WERI-Rb-1 (cell line): Measurements from ENCODE around the gene IMMP2L.

ENCODE experiments used
- DNase-seq: peaks from one replicate; pipeline ENCODE4 v3.0.0-alpha.2; 2020
- H3K27ac ChIP-seq: fragments of 250-450 bp; sonication (Bioruptor Pico); 2 replicates; pipeline ENCODE4 v1.5.1; 2020; ENCODE audit warnings: mild to moderate bottlenecking, moderate library complexity
- H3K27me3 ChIP-seq: fragments of 250-450 bp; sonication (Bioruptor Pico); 2 replicates; pipeline ENCODE4 v1.5.1; 2021; ENCODE audit warnings: mild to moderate bottlenecking, low read depth, moderate library complexity; ENCODE audit not compliant: insufficient read depth, severe bottlenecking
- H3K36me3 ChIP-seq: fragments of 250-450 bp; sonication (Bioruptor Pico); 2 replicates; pipeline ENCODE4 v1.5.1; 2020; ENCODE audit warnings: mild to moderate bottlenecking, moderate library complexity
- H3K4me3 ChIP-seq: 2 replicates; pipeline ENCODE4 v1.5.1; 2011; ENCODE audit warnings: low read depth, mild to moderate bottlenecking, control low read depth, low read length
- H3K9me3 ChIP-seq: fragments of 250-450 bp; sonication (Bioruptor Pico); 2 replicates; pipeline ENCODE4 v1.5.1; 2021; ENCODE audit warnings: mild to moderate bottlenecking, moderate library complexity; ENCODE audit not compliant: severe bottlenecking
- CTCF ChIP-seq: IDR thresholded peaks from 2 replicates; pipeline ENCODE4 v1.5.1; 2011; ENCODE audit warnings: low read depth, mild to moderate bottlenecking, control low read depth, inconsistent platforms, low read length

IMMP2L gene

GRCh38 chr7:111357691-111358090, 204.6 kb downstream of the IMMP2L start:
- Histone ChIP-seq H3K36me3 (no peaks in the 10 kb centered on the region), H3K27ac (no peak overlapping the region), H3K9me3 (no peaks in the 10 kb centered on the region), H3K4me3 (no peak overlapping the region), H3K27me3 (no peaks in the 10 kb centered on the region)
- no peak for DNase-seq
- TF ChIP-seq CTCF: no peak

DNA sequence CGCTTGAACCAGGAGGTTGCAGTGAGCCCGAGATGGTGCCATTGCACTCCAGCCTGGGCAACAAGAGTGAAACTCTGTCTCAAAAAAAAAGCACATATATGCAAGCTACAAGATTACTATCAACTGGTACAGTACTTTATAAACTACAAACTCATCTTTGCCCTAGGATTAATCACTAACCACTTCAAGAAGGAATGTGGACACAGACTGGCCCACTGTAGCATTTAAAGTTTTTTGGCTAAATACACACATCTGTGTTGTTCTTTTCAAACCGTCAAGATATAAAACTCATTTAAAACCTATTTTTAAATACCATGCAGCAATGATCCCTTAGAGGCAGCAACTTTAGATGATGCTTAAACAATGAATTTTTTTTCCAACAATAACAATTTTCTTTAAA, 205.4 kb downstream of the IMMP2L start:
- Histone ChIP-seq H3K4me3 (no peak overlapping the region), H3K27me3 (no peaks in the 10 kb centered on the region), H3K27ac (no peak overlapping the region), H3K36me3 (no peaks in the 10 kb centered on the region), H3K9me3 (no peaks in the 10 kb centered on the region)
- no peak for TF ChIP-seq CTCF
- DNase-seq: no peak

DNA sequence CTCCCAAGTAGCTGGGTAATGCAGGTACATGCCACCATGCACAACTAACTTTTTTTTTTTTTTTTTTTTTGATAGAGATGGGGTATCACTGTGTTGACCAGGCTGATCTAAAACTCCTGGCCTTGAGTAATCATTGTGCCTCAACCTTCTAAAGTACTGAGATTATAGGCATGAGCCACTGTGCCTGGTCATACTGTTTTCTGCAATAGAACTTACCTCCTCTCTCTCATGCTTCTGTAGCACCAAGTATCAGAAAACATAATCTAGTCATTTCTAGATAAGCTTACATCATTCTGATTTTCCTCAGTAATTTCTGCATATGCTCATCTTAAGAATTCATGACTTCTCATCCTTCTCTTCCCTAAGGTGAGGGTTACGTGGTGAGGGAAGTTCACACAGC, 210.0 kb downstream of the IMMP2L start:
- no peak for TF ChIP-seq CTCF
- H3K4me3 ChIP-seq: no peak overlapping the region
- DNase-seq: no peak
- H3K9me3 ChIP-seq: no peaks in the 10 kb centered on the region
- no peaks in the 10 kb centered on the region for H3K27me3 ChIP-seq
- no peaks in the 10 kb centered on the region for H3K36me3 ChIP-seq
- no peak overlapping the region for H3K27ac ChIP-seq

- TF ChIP-seq CTCF: no peak
- H3K9me3 ChIP-seq: no peaks in the 10 kb centered on the region
Observed at GRCh38 chr7:111346219-111346618, 216.1 kb downstream of the IMMP2L start.

GRCh38 chr7:111343017-111343416, 219.3 kb downstream of the IMMP2L start:
- H3K9me3 ChIP-seq: no peaks in the 10 kb centered on the region

More at GRCh38 chr7:111346219-111346618, 216.1 kb downstream of the IMMP2L start:
- Histone ChIP-seq H3K27ac (no peak overlapping the region), H3K36me3 (no peaks in the 10 kb centered on the region), H3K27me3 (no peaks in the 10 kb centered on the region), H3K4me3 (no peak overlapping the region)
- no peak for DNase-seq

More at GRCh38 chr7:111343017-111343416, 219.3 kb downstream of the IMMP2L start:
- no peak for TF ChIP-seq CTCF
- Histone ChIP-seq H3K27ac (no peak overlapping the region), H3K36me3 (no peaks in the 10 kb centered on the region), H3K4me3 (no peak overlapping the region), H3K27me3 (no peaks in the 10 kb centered on the region)
- DNase-seq: no peak
